Osteoblast (primary cell): ENCODE results near the gene RNF26. TPM values are rescaled to one million over a fixed set of nuclear protein-coding genes. Genes with fewer than 3 reads are reported as not detected.
A peak's percentile ranks its signal among the peaks of the same experiment; 100 is the strongest.

Experiments used
- DNase-seq: peaks from one replicate; pipeline ENCODE4 v3.0.0; 2011; ENCODE audit warnings: low spot score, mixed read lengths; ENCODE audit not compliant: insufficient read length; ENCODE audit errors: missing footprints
- H2AFZ ChIP-seq: 2 replicates; pipeline ENCODE4 v1.6.0; 2011; ENCODE audit warnings: mild to moderate bottlenecking, low read length
- H3K27ac ChIP-seq: 2 replicates; pipeline ENCODE4 v1.5.1; 2011; ENCODE audit warnings: mild to moderate bottlenecking, low read depth, low read length, moderate library complexity
- H3K27me3 ChIP-seq: 2 replicates; pipeline ENCODE4 v1.6.0; 2012; ENCODE audit warnings: mild to moderate bottlenecking, control low read depth, inconsistent platforms, low read length, moderate library complexity; ENCODE audit not compliant: insufficient read depth
- H3K36me3 ChIP-seq: 2 replicates; pipeline ENCODE4 v1.5.1; 2011; ENCODE audit warnings: mild to moderate bottlenecking, low read length, control low read depth, moderate library complexity; ENCODE audit not compliant: insufficient read depth
- H3K4me1 ChIP-seq: 2 replicates; pipeline ENCODE4 v1.5.1; 2011; ENCODE audit warnings: mild to moderate bottlenecking, low read length, control low read depth, moderate library complexity; ENCODE audit not compliant: insufficient read depth
- H3K4me2 ChIP-seq: 2 replicates; pipeline ENCODE4 v1.6.0; 2011; ENCODE audit warnings: mild to moderate bottlenecking, low read length; ENCODE audit not compliant: insufficient read depth
- H3K4me3 ChIP-seq: fragments of 200-600 bp; sonication (generic); 3 replicates; pipeline ENCODE4 v1.5.1; 2012; ENCODE audit warnings: mild to moderate bottlenecking, low read length, inconsistent platforms; ENCODE audit not compliant: insufficient read depth
- H3K79me2 ChIP-seq: 2 replicates; pipeline ENCODE4 v1.6.0; 2012; ENCODE audit warnings: mild to moderate bottlenecking, low read length, control low read depth, inconsistent platforms; ENCODE audit not compliant: insufficient read depth
- H3K9me3 ChIP-seq: 2 replicates; pipeline ENCODE4 v1.5.1; 2011; ENCODE audit warnings: low read depth, low read length, control low read depth
- H4K20me1 ChIP-seq: 2 replicates; pipeline ENCODE4 v1.6.0; 2012; ENCODE audit warnings: mild to moderate bottlenecking, low read length, control low read depth; ENCODE audit not compliant: insufficient read depth
- CTCF ChIP-seq: IDR thresholded peaks from 2 replicates; pipeline ENCODE4 v1.5.1; 2011; ENCODE audit warnings: mild to moderate bottlenecking, low read depth, low read length, moderate library complexity; ENCODE audit errors: extremely low read depth
- total RNA-seq: library from RNA; depleted of rRNA; stranded (reverse); fragments of >200 nt; gene quantifications from 2 replicates; pipeline ENCODE4 v1.2.3, GENCODE V29; 2012

The RNF26 gene
- total RNA-seq, 1 donor = 4.0 TPM

GRCh38 chr11:119347940-119348605 is 13.7 kb downstream of the RNF26 start:
- H3K36me3 ChIP-seq = no peaks in the 10 kb centered on the region

GRCh38 chr11:119350302-119350701 is 16.0 kb downstream of the RNF26 start:
- TF ChIP-seq CTCF = no peak
- peaks cover 18% of the 10 kb centered on the region for H3K27me3 ChIP-seq

More at GRCh38 chr11:119347940-119348605, 13.7 kb downstream of the RNF26 start:
- no peak overlapping the region for H2AFZ ChIP-seq
- H3K79me2 ChIP-seq = no peaks in the 10 kb centered on the region
- no peak overlapping the region for H3K4me3 ChIP-seq
- no peaks in the 10 kb centered on the region for H3K4me1 ChIP-seq
- H3K9me3 ChIP-seq = no peaks in the 10 kb centered on the region
- H3K27me3 ChIP-seq = peaks cover 23% of the 10 kb centered on the region
- no peak overlapping the region for H3K4me2 ChIP-seq
- no peaks in the 10 kb centered on the region for H4K20me1 ChIP-seq
- TF ChIP-seq CTCF = no peak
- DNase-seq = no peak
- H3K27ac ChIP-seq = no peak overlapping the region

GRCh38 chr11:119351232-119351631 is 16.9 kb downstream of the RNF26 start:
- no peak for DNase-seq
- Histone ChIP-seq H3K36me3 (no peaks in the 10 kb centered on the region), H3K9me3 (no peaks in the 10 kb centered on the region), H3K79me2 (no peaks in the 10 kb centered on the region), H3K4me2 (no peak overlapping the region), H3K4me1 (peaks cover 1% of the 10 kb centered on the region), H3K27ac (no peak overlapping the region), H4K20me1 (no peaks in the 10 kb centered on the region), H3K4me3 (no peak overlapping the region), H3K27me3 (peaks cover 18% of the 10 kb centered on the region), H2AFZ (no peak overlapping the region)
- TF ChIP-seq CTCF = no peak

More at GRCh38 chr11:119350302-119350701, 16.0 kb downstream of the RNF26 start:
- Histone ChIP-seq H3K4me3 (no peak overlapping the region), H4K20me1 (no peaks in the 10 kb centered on the region), H3K9me3 (no peaks in the 10 kb centered on the region), H3K4me2 (no peak overlapping the region), H3K36me3 (no peaks in the 10 kb centered on the region), H2AFZ (no peak overlapping the region), H3K27ac (no peak overlapping the region), H3K4me1 (no peaks in the 10 kb centered on the region), H3K79me2 (no peaks in the 10 kb centered on the region)
- no peak for DNase-seq

- Histone ChIP-seq H3K36me3 (no peaks in the 10 kb centered on the region), H3K4me1 (peaks cover 5% of the 10 kb centered on the region), H3K27me3 (peaks cover 11% of the 10 kb centered on the region), H3K79me2 (no peaks in the 10 kb centered on the region), H2AFZ (no peak overlapping the region), H3K4me3 (no peak overlapping the region), H3K27ac (no peak overlapping the region), H4K20me1 (no peaks in the 10 kb centered on the region), H3K9me3 (no peaks in the 10 kb centered on the region), H3K4me2 (no peak overlapping the region)
- no peak for TF ChIP-seq CTCF
- peak; percentile 75 for DNase-seq
Observed at GRCh38 chr11:119352857-119353260, 18.5 kb downstream of the RNF26 start.
